DOHH2 (cell line): ENCODE data around the gene SLC5A10.

ENCODE experiments used
- H3F3A ChIP-seq: fragments of 200-600 bp; sonication (generic), shearing (Covaris generic); 2 replicates; pipeline ENCODE4 v1.6.0; 2016; ENCODE audit warnings: antibody characterized with exemption, mild to moderate bottlenecking; ENCODE audit not compliant: control insufficient read depth, insufficient read depth
- H3K27ac ChIP-seq: fragments of 200-600 bp; sonication (generic); 2 replicates; pipeline ENCODE4 v1.5.1; 2014; ENCODE audit warnings: low read depth, mild to moderate bottlenecking, low read length, moderate library complexity
- H3K27me3 ChIP-seq: fragments of 200-600 bp; sonication (generic); 2 replicates; pipeline ENCODE4 v1.6.1; 2014; ENCODE audit warnings: mild to moderate bottlenecking, low read length, mixed read lengths; ENCODE audit not compliant: control insufficient read depth
- H3K36me3 ChIP-seq: fragments of 200-600 bp; sonication (generic); 2 replicates; pipeline ENCODE4 v1.6.1; 2014; ENCODE audit warnings: mild to moderate bottlenecking, low read length, moderate library complexity, mixed read lengths; ENCODE audit not compliant: control insufficient read depth
- H3K4me1 ChIP-seq: fragments of 200-600 bp; sonication (generic); 2 replicates; pipeline ENCODE4 v1.6.1; 2014; ENCODE audit warnings: mild to moderate bottlenecking, low read length, mixed read lengths; ENCODE audit not compliant: control insufficient read depth
- H3K4me2 ChIP-seq: fragments of 200-600 bp; sonication (generic); 2 replicates; pipeline ENCODE4 v1.6.0; 2014; ENCODE audit warnings: mild to moderate bottlenecking, low read length, moderate library complexity
- H3K4me3 ChIP-seq: fragments of 200-600 bp; sonication (generic); 2 replicates; pipeline ENCODE4 v1.5.1; 2014; ENCODE audit warnings: mild to moderate bottlenecking, low read length, mixed read lengths
- H3K79me2 ChIP-seq: fragments of 200-600 bp; sonication (generic); 2 replicates; pipeline ENCODE4 v1.6.1; 2014; ENCODE audit warnings: mild to moderate bottlenecking, low read length, mixed read lengths; ENCODE audit not compliant: control insufficient read depth
- H3K9me2 ChIP-seq: fragments of 200-600 bp; sonication (generic); replicated peaks from 2 replicates; pipeline ENCODE4 v1.6.1; 2014; ENCODE audit warnings: mild to moderate bottlenecking, low read length, mixed read lengths; ENCODE audit not compliant: control insufficient read depth
- H3K9me3 ChIP-seq: fragments of 200-600 bp; sonication (generic); 2 replicates; pipeline ENCODE4 v1.6.1; 2014; ENCODE audit warnings: antibody characterized with exemption, low read length, mixed read lengths; ENCODE audit not compliant: control insufficient read depth, insufficient read depth
- H4K20me1 ChIP-seq: fragments of 200-600 bp; sonication (generic); 2 replicates; pipeline ENCODE4 v1.6.0; 2014; ENCODE audit warnings: low read depth, mild to moderate bottlenecking, antibody characterized with exemption, low read length, moderate library complexity; ENCODE audit not compliant: control insufficient read depth, insufficient read depth
- EZH2phosphoT487 ChIP-seq: fragments of 200-600 bp; sonication (generic); IDR thresholded peaks from 2 replicates; pipeline ENCODE4 v1.6.1; 2017; ENCODE audit warnings: borderline replicate concordance, mild to moderate bottlenecking, antibody characterized with exemption, low read length, moderate library complexity, mixed read lengths
- TF ChIP-seq, protein P1 (sequence below): fragments of 200-600 bp; sonication (generic); IDR thresholded peaks from one replicate; pipeline ENCODE4 v1.5.1; 2014; ENCODE audit warnings: antibody characterized with exemption, mild to moderate bottlenecking, low read depth, low read length; ENCODE audit not compliant: poor library complexity, severe bottlenecking

SLC5A10 gene

GRCh38 chr17:19012171-19013080, 60.5 kb downstream of the SLC5A10 start:
- Histone ChIP-seq H3K79me2 (no peaks in the 10 kb centered on the region), H3K4me2 (no peak overlapping the region), H3K4me3 (no peak overlapping the region), H3K4me1 (no peaks in the 10 kb centered on the region), H3K27me3 (peaks cover 3% of the 10 kb centered on the region; the same call in 1 of the 2 replicates), H3F3A (peaks cover 3% of the 10 kb centered on the region; the same call in 1 of the 2 replicates), H3K27ac (no peak overlapping the region), H3K9me2 (no peaks in the 10 kb centered on the region), H4K20me1 (no peaks in the 10 kb centered on the region), H3K36me3 (no peaks in the 10 kb centered on the region), H3K9me3 (no peaks in the 10 kb centered on the region)
- TF ChIP-seq EZH2phosphoT487, result no peak
- TF ChIP-seq, protein P1, sequence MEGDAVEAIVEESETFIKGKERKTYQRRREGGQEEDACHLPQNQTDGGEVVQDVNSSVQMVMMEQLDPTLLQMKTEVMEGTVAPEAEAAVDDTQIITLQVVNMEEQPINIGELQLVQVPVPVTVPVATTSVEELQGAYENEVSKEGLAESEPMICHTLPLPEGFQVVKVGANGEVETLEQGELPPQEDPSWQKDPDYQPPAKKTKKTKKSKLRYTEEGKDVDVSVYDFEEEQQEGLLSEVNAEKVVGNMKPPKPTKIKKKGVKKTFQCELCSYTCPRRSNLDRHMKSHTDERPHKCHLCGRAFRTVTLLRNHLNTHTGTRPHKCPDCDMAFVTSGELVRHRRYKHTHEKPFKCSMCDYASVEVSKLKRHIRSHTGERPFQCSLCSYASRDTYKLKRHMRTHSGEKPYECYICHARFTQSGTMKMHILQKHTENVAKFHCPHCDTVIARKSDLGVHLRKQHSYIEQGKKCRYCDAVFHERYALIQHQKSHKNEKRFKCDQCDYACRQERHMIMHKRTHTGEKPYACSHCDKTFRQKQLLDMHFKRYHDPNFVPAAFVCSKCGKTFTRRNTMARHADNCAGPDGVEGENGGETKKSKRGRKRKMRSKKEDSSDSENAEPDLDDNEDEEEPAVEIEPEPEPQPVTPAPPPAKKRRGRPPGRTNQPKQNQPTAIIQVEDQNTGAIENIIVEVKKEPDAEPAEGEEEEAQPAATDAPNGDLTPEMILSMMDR, result no peak

GRCh38 chr17:19013226-19013625, 61.3 kb downstream of the SLC5A10 start:
- H4K20me1 ChIP-seq, result no peaks in the 10 kb centered on the region
- no peaks in the 10 kb centered on the region for H3K36me3 ChIP-seq
- peaks cover 3% of the 10 kb centered on the region; the same call in 1 of the 2 replicates for H3K27me3 ChIP-seq
- H3K9me3 ChIP-seq, result no peaks in the 10 kb centered on the region
- H3K79me2 ChIP-seq, result no peaks in the 10 kb centered on the region
- no peaks in the 10 kb centered on the region for H3F3A ChIP-seq
- no peak overlapping the region for H3K4me2 ChIP-seq
- H3K4me1 ChIP-seq, result no peaks in the 10 kb centered on the region
- H3K27ac ChIP-seq, result no peak overlapping the region
- H3K9me2 ChIP-seq, result no peaks in the 10 kb centered on the region
- no peak overlapping the region for H3K4me3 ChIP-seq
- TF ChIP-seq EZH2phosphoT487, result no peak
- TF ChIP-seq, protein P1, result no peak

DNA sequence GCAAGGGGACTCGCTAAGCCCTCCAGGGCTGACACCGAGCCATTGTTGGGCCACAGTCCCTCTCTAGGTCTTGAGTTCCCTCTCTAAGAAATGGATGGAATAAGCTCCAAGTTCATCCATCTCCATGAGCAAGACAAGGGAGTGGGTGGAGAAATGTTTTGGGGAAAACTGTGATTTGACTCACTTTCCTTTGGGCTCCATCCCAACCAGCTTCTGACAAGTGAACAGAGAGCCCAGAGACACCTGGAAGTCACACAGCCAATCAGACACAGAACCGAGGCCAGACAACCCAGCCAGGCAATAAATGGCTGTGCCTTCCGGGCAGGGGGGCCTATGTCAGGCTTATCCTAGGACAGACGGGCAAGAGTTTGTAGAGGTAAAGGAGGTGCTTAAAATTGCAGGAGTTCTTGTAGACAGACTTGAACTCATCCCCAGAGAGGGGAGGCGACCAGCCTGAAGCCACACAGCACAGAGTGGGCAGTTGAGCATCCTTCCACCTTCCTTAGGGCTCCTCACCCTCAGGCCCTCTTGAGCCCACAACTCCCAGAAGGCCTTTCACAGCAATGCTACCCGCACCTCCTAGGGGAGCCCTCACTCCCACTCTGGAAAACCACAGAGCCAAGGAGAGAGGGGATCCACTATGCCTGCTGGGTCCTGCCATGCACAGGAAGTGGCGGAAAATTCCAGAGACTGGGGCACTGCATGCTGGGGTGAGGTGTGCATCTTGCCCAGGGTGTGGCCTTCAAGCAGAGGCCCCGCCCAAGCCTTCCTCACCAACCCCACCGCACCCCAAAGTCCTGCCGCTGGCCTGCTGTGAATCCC, 62.1 kb downstream of the SLC5A10 start:
- H3K9me3 ChIP-seq, result no peaks in the 10 kb centered on the region
- H3K9me2 ChIP-seq, result no peaks in the 10 kb centered on the region
- no peak overlapping the region for H3K4me3 ChIP-seq
- no peak overlapping the region for H3K27ac ChIP-seq
- no peaks in the 10 kb centered on the region for H3K36me3 ChIP-seq
- TF ChIP-seq, protein P1, result no peak
- no peak for TF ChIP-seq EZH2phosphoT487
- H3K4me1 ChIP-seq, result peaks cover 2% of the 10 kb centered on the region; the same call in 1 of the 2 replicates
- no peaks in the 10 kb centered on the region for H3K79me2 ChIP-seq
- H3K4me2 ChIP-seq, result no peak overlapping the region
- peaks cover 3% of the 10 kb centered on the region; the same call in 1 of the 2 replicates for H3K27me3 ChIP-seq
- H4K20me1 ChIP-seq, result 0 out of 2 replicates have a peak, but pooled peaks cover 5% of the 10 kb centered on the region
- no peaks in the 10 kb centered on the region; the same call in 1 of the 2 replicates for H3F3A ChIP-seq
